Measurements from ENCODE around the gene PDLIM3. TPM values are rescaled to one million over a fixed set of nuclear protein-coding genes. Genes with fewer than 3 reads are reported as not detected.

Gene PDLIM3
- total RNA-seq, 3 donors from 2014 or later (not counting 1 experiment from before 2014, with no cell fraction given): not detected

- Mint-ChIP-seq H3K36me3 (no peaks in the 10 kb centered on the region), H3K27me3 (ENCODE audit: low read depth in 2 of 2) (peaks cover 15 to 17% of the 10 kb centered on the region in 2 donors), H3K9me3 (no peaks in the 10 kb centered on the region), H3K27ac (peak overlapping the region; percentile 69 to 80), H3K4me1 (peaks cover 12 to 17% of the 10 kb centered on the region in 2 donors), H3K4me3 (peak overlapping the region; percentile 93)
- H3K4me3 ChIP-seq (ENCODE audit: low read length): peak overlapping the region; percentile 66
- DNase-seq (peak in 1 of 2 donors; percentile 20), ATAC-seq (no peak)
- intact Hi-C loops (cut with micrococcal nuclease): no loop called here
- H3K27me3 ChIP-seq (ENCODE audit: control insufficient read depth, insufficient read depth, low read length): peaks cover 5% of the 10 kb centered on the region
- 47% methylated on average over 6 of the region's 10 CpGs for WGBS (ENCODE audit: insufficient coverage)
- H3K9me3 ChIP-seq (ENCODE audit: control insufficient read depth, insufficient read depth, low read length): no peaks in the 10 kb centered on the region
- no peak for TF ChIP-seq CTCF (IDR thresholded peaks at IDR 0.05)
- no peak overlapping the region for H3K27ac ChIP-seq (ENCODE audit: low read length)
- H3K4me1 ChIP-seq (ENCODE audit: control insufficient read depth, insufficient read depth, low read length): peaks cover 17% of the 10 kb centered on the region
- H3K36me3 ChIP-seq (ENCODE audit: control insufficient read depth, insufficient read depth, low read length): no peaks in the 10 kb centered on the region
Observed at GRCh38 chr4:185472103-185472542, 63.2 kb downstream of the PDLIM3 start.

GRCh38 chr4:185471235-185472102, 63.8 kb downstream of the PDLIM3 start, which contains the start of gene CCDC110:
CCDC110 (minus strand) TSS chr4:185471733; CDS start chr4:185471683, 50 bp downstream.
- Mint-ChIP-seq H3K27me3 (ENCODE audit: low read depth in 2 of 2) (peaks cover 9 to 11% of the 10 kb centered on the region in 2 donors), H3K9me3 (no peaks in the 10 kb centered on the region), H3K4me1 (peaks cover 12 to 17% of the 10 kb centered on the region in 2 donors), H3K4me3 (peak within 1 kb of the TSS; percentile 93), H3K27ac (peak within 1 kb of the TSS; percentile 69 to 80), H3K36me3 (no peaks in the 10 kb centered on the region)
- DNase-seq (peak; percentile 70 to 97), ATAC-seq (peak; percentile 88 to 95 (median 91))
- Histone ChIP-seq H3K36me3 (ENCODE audit: control insufficient read depth, insufficient read depth, low read length) (no peaks in the 10 kb centered on the region), H3K27ac (ENCODE audit: low read length) (peak within 1 kb of the TSS; percentile 53), H3K27me3 (ENCODE audit: control insufficient read depth, insufficient read depth, low read length) (peaks cover 5% of the 10 kb centered on the region), H3K4me1 (ENCODE audit: control insufficient read depth, insufficient read depth, low read length) (peaks cover 17% of the 10 kb centered on the region), H3K4me3 (ENCODE audit: low read length) (peak within 1 kb of the TSS; percentile 66), H3K9me3 (ENCODE audit: control insufficient read depth, insufficient read depth, low read length) (no peaks in the 10 kb centered on the region)
- peak; percentile 52 for TF ChIP-seq CTCF (IDR thresholded peaks at IDR 0.05)
- under 1% methylated on average over 93 of the region's 93 CpGs for WGBS (ENCODE audit: insufficient coverage)
- intact Hi-C loops (cut with micrococcal nuclease): loop anchor here (2.0 kb wide), 2 partner anchors 47 to 75 kb away; partner anchors contain the start of genes ANKRD37 and UFSP2

GRCh38 chr4:185470501-185471195, 64.7 kb downstream of the PDLIM3 start:
- Mint-ChIP-seq H3K27me3 (ENCODE audit: low read depth in 2 of 2) (peaks cover 10 to 12% of the 10 kb centered on the region in 2 donors), H3K4me1 (peaks cover 12 to 17% of the 10 kb centered on the region in 2 donors), H3K4me3 (peak overlapping the region; percentile 82), H3K36me3 (no peaks in the 10 kb centered on the region), H3K9me3 (no peaks in the 10 kb centered on the region), H3K27ac (peak overlapping the region; percentile 66 to 67)
- Histone ChIP-seq H3K27me3 (ENCODE audit: control insufficient read depth, insufficient read depth, low read length) (peaks cover 5% of the 10 kb centered on the region), H3K27ac (ENCODE audit: low read length) (peak overlapping the region; percentile 53), H3K4me3 (ENCODE audit: low read length) (peak overlapping the region; percentile 31), H3K4me1 (ENCODE audit: control insufficient read depth, insufficient read depth, low read length) (peaks cover 17% of the 10 kb centered on the region), H3K36me3 (ENCODE audit: control insufficient read depth, insufficient read depth, low read length) (no peaks in the 10 kb centered on the region), H3K9me3 (ENCODE audit: control insufficient read depth, insufficient read depth, low read length) (no peaks in the 10 kb centered on the region)
- WGBS (ENCODE audit: insufficient coverage): 11% methylated on average over 28 of the region's 41 CpGs
- peak; percentile 22 to 73 for DNase-seq
- ATAC-seq: peak in 2 of 3 donors; percentile 7 to 9
- intact Hi-C loops (cut with micrococcal nuclease): loop anchor here (2.0 kb wide), 2 partner anchors 46 to 74 kb away; partner anchors contain the start of genes ANKRD37 and UFSP2
- TF ChIP-seq CTCF (IDR thresholded peaks at IDR 0.05): no peak
